Activated naive CD4-positive, alpha-beta T cell treated with anti-CD3 and anti-CD28 coated beads, Interleukin-2, amount 50 U/mL, for 72 hours (primary cell): ENCODE data around the gene CCDC85C. TPM values are rescaled to one million over a fixed set of nuclear protein-coding genes. Genes with fewer than 3 reads are reported as not detected.

Experiments used
- ATAC-seq, 2 donors: fragments of 150-1000 bp; cut with Tn5 transposase; 2 replicates each; pipeline ENCODE4 v1.10.0; 2021; ENCODE audit warnings: mild to moderate bottlenecking in 2 of 2, moderate library complexity in 2 of 2
- DNase-seq, 2 donors: peaks; one replicate each; pipeline ENCODE4 v3.0.0; 2021 to 2022; ENCODE audit warnings: low spot score in 2 of 2
- H3K27ac Mint-ChIP-seq, 2 donors: one replicate each; pipeline ENCODE4 v1.8.0; 2022; ENCODE audit warnings: mild to moderate bottlenecking in 2 of 2, mixed read lengths in 2 of 2
- H3K36me3 Mint-ChIP-seq, 2 donors: one replicate each; pipeline ENCODE4 v1.8.0; 2022; ENCODE audit warnings: mixed read lengths in 2 of 2
- H3K9me3 Mint-ChIP-seq, 2 donors: one replicate each; pipeline ENCODE4 v1.8.0; 2022; ENCODE audit warnings: mixed read lengths in 2 of 2
- total RNA-seq, 2 donors: library from RNA; stranded (reverse); gene quantifications; one replicate each; pipeline ENCODE4 v1.2.3, GENCODE V29; 2022

The CCDC85C gene
- total RNA-seq, 2 donors from 2014 or later, result 5.1 to 8.4 TPM

DNA sequence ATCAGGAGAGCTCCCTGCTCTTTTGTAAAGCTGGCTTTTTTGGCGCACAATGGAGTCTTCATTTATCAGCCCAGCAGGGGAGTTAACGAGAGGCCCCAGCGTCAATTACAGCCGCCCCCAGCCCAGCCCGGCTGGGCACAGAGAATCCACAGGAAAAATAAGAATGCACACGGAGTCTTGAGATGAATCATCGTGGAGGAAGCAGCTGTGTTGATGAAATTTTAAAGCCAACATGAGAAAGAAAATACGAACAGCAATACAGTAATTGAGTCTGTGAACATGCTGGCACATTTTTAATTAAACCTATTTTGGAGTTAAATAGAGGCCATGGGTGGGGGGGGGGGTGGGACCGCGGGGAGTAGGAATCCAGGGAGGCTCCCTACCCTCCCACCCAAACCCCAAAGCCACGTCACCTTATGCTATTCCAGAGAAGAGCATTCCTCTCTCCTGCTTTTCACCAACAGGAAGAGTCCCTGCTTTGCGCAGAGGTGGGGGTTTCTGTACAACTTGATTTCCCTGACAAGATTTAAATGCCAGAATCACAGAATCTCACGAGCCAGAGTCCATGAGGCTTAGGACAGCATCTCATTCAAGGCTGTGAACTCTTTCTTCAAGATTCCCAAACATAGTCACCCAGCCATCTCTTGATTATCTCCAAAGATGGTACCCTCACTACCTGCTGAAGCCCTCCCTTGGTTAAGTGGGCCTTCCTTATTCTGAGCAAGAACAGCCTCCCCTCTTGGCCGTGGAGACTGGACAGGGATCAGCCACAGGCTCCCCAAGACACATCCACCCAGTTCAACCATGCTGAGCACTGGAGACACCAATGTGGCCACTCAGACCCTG, 72.5 kb downstream of the CCDC85C start:
- no peak overlapping the region for H3K27ac Mint-ChIP-seq
- H3K9me3 Mint-ChIP-seq, result no peaks in the 10 kb centered on the region
- DNase-seq (no peak), ATAC-seq (no peak)
- no peaks in the 10 kb centered on the region for H3K36me3 Mint-ChIP-seq

DNA sequence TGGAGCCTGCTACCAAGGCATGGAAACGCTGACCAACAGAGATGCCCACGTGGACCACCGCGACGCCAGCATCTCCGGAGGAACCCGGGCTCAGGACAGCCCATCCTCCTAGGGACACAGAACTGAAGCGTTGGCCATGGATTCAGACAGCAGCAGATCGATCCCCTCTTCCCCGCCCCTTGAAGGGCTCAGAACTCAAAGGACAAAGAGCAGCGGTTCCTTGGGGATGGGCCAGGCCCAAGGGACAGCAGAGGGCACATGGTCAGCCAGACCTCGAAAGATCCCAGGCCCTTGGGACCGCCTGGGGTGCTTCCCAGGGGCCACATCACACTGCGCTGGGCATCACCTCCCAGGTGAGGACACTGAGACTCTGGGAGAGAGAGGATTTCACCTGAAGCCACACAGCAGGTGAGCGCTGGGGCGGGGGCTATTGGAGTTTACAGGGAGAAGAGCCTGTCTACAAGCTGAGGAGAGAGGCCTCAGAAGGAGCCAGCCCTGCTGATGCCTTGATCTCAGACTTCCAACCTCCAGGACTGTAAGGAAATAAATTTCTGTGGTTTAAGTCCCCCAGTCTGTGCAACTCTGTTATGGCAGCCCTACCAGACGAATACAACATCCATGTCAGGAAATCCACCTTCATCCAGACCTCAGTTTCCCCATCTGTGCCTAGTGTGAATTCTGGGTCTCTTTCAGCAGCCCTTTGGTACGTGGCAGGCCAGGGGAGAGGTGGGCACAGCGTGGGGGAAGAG, 73.4 kb downstream of the CCDC85C start:
- Mint-ChIP-seq H3K36me3 (no peaks in the 10 kb centered on the region), H3K27ac (no peak overlapping the region), H3K9me3 (no peaks in the 10 kb centered on the region)
- DNase-seq (no peak), ATAC-seq (no peak)

DNA sequence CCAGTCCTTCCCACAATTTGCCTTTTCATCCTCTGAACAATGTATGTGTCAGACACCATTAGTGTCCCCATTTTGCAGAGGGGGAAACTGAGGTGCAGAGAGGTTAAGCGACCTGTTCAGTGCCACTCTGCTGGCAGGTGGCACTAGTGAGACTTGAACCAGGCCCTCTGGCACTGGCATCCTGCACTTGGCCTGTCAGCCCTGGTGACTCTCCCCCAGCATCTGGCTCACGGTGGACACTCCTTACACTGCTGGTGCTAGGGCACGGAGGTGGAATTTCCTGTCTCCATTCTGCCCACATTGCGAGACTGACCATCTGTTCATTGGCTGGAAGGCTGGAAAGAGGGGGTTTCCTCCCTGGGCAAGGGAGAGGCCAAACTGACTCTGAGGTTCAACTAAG, 74.1 kb downstream of the CCDC85C start:
- Mint-ChIP-seq H3K9me3 (no peaks in the 10 kb centered on the region), H3K27ac (no peak overlapping the region), H3K36me3 (no peaks in the 10 kb centered on the region)
- ATAC-seq, result no peak
- no peak for DNase-seq

DNA sequence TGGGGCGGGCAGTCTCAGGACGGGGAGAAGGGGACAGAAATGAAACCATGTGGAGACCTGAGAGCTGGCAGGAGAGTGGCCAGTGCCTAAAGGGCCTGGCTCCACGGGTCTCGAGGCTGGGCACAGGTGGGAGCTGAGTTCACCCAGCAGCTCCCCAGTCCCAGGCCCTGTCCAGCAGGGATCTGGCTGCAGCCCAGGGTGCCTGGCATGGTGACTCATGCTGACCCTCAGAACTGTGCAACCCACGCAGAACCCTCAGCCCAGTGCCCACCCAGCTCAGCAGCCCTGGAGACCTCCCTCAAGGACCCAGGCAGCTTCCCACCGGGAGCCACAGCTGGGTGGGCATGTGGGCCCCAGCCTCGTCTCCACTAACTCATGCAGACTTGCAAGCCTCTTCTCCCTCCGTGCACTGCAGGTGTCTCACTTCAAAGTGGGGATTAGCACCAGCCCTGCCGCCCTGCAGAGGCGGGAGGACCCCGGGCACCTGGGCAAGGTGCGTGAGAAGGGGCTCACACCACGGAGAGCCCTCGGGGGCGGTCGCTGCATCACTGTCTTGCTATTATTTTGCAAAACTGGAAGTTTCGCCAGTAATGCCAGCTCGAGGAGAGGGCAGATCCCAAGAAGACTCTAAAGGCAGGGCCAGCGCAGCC, 76.5 kb downstream of the CCDC85C start:
- DNase-seq, result no peak
- Mint-ChIP-seq H3K27ac (no peak overlapping the region), H3K36me3 (no peaks in the 10 kb centered on the region), H3K9me3 (no peaks in the 10 kb centered on the region)
- ATAC-seq, result no peak

DNA sequence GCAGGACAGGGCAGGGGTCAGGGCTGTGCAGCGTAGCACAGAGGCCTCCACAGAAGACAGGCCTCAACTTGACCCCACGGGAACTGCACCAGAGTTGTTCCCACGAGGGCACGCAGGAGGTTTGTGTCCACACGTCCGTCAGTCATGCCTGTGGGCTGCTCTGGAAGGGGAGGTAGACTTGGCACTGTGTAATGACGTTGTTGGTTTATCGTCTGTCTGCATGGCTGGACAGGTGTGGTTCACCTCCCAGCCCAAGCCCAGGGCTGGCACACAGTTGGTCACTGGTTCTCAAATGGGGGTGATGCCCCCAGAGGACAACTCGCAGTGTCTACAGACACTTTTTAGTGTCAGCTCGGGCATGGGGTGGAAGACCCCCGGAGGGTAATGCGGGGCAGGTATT, 77.0 kb downstream of the CCDC85C start:
- ATAC-seq, result no peak
- Mint-ChIP-seq H3K9me3 (no peaks in the 10 kb centered on the region), H3K27ac (no peak overlapping the region), H3K36me3 (no peaks in the 10 kb centered on the region)
- DNase-seq, result no peak

DNA sequence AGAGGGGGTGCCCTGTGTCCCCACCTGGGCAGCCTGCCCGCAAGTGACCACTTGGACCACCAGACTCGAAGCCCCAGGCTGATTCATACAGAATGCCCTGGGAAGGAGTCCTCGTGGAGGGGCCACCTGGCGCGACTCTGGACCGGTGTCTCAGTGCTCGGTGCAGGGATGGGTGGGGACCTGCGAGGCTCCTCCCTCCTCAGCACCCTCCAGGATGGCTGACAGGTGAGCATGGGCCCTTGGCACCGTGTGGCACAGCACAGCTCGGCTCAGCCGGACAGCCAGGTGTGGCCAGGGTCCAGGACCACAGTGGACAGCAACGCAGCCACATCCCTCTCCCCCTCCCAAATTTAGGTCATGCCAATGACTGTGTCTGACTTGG, 78.3 kb downstream of the CCDC85C start:
- Mint-ChIP-seq H3K27ac (peak overlapping the region in 1 of 2 donors; percentile 79), H3K9me3 (no peaks in the 10 kb centered on the region), H3K36me3 (no peaks in the 10 kb centered on the region)
- ATAC-seq (peak in 1 of 2 donors; percentile 12), DNase-seq (no peak)

DNA sequence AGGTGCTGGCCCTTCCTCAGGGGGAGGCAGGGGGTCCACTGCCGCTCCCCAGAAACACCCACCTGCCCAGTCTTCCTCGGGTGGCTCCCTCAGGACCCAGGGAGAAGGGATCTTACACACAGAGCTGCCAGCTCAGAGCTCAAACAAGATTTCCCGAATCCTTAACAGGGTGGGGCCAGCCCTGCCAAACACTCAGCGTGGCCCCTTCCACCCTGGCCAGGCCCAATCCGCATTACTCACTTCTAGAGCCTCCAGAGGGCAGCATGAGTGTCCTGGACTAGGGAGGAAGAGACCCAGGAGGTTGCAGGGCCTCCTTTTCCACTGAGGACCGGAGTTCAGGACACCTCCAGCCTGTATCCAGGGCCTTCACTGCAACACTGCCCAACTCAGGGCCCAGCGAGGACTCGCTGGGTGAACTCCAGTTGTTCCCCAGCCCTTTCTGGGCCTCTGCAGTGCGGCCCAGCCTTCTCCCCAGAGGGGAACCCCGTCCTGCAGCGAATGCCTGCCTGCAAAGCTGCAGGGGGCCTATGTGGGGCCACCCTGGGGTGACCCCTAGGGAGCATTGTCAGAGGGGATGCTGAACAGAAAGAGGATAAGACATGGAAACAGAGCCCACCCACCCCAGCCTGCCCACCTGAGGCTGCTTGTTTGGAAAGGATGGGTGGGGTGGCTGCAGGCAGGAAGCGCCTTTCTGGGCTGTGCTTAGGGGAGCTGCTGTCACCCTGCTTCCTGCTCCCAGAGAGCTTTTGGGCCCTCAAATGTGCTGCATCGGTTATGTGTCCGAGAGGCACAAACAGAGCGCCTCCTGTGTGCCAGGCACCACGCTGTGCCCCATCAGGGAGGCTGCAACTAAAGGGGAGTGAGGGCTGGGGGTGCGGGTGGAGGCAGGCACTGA, 79.0 kb downstream of the CCDC85C start:
- peak; percentile 27 to 52 for ATAC-seq
- no peak for DNase-seq
- Mint-ChIP-seq H3K36me3 (no peaks in the 10 kb centered on the region), H3K9me3 (no peaks in the 10 kb centered on the region), H3K27ac (peak overlapping the region; percentile 55 to 79)

DNA sequence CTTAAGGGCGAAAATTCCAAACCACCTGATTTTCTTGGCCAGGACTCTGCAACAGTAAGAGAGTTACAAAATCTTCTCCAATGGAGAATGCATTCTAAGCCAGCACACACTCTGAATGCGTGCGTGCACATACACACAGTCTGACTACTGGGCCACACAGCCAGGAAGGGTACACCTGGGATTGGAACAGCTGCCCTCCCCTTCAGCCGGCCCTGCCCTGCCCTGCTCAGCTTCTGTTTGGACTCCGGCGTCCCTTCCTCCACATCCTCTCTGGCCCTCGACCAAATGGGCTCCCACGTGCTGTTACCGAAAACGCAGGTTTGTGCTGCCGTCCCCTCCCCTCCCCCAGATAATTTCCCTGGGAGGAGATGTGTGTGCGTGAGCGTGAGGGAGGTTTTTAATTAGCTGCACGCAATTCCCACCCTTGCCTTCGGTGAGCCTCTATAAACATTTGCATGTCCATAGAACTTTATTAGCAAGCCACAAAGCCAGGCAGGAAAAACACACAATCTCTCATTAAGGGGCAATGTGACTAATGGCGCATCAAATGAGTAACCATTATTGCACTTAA, 79.8 kb downstream of the CCDC85C start:
- ATAC-seq (no peak), DNase-seq (no peak)
- H3K27ac Mint-ChIP-seq, result no peak overlapping the region

DNA sequence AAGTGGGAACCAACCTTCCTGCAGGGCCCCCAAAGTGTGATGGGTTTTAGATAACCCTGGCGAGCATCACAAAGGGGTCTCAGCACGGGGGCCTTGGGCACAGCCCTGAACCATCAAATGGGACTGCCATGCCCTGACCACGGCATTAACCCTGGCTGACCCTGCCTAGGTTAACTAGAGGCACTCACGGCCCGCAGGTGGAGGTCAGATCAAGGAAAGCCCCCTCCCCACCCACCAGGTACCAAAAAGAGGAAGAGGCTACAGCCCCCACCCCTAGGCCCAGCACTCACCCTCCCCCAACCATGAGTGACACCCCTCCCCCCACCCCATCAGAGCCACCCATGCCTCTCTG, 80.3 kb downstream of the CCDC85C start:
- DNase-seq (no peak), ATAC-seq (no peak)
- H3K36me3 Mint-ChIP-seq, result no peaks in the 10 kb centered on the region
- H3K27ac Mint-ChIP-seq, result no peak overlapping the region
- no peaks in the 10 kb centered on the region for H3K9me3 Mint-ChIP-seq

More for the DNA sequence above, 79.8 kb downstream of the CCDC85C start:
- Mint-ChIP-seq H3K9me3 (no peaks in the 10 kb centered on the region), H3K36me3 (no peaks in the 10 kb centered on the region)

DNA sequence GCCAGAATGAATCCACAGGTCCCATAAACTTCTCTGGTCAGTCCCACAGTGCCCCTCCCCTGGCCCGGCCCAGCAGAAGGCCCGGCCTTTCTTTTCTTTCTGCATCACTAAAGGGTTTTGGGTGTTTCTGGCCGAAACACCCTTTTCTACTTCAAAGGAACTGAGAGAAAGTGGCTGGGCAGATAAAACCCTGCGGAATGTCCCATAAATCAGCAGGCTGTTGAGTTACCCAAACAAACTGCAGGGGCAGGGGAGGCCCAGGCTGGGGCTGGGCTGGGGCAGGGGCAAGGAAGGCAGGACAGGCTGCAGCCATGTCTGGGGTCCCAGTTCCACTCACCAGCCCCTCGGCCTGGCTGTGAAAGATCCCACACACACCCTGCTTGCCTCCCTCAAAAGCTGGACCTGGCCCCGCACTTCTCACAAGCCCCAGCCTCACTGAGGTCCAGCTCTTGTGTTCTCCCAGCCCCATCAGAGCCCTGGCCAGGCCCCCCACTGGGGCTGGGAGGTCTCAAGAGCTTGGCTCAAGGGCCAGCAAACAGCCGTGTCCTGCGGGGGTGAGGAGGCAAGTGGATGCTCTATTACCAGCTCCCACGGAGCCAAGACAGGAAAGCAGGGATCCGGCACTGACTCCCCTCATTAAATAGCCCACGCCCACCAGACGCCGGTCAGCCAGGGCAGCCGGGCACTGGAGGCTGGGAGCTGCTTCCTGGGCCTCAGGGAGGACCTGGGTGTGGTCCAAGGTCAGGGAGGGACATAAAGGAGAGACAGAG, 80.9 kb downstream of the CCDC85C start:
- Mint-ChIP-seq H3K36me3 (no peaks in the 10 kb centered on the region), H3K9me3 (no peaks in the 10 kb centered on the region), H3K27ac (peak overlapping the region in 1 of 2 donors; percentile 14)
- DNase-seq (no peak), ATAC-seq (no peak)

DNA sequence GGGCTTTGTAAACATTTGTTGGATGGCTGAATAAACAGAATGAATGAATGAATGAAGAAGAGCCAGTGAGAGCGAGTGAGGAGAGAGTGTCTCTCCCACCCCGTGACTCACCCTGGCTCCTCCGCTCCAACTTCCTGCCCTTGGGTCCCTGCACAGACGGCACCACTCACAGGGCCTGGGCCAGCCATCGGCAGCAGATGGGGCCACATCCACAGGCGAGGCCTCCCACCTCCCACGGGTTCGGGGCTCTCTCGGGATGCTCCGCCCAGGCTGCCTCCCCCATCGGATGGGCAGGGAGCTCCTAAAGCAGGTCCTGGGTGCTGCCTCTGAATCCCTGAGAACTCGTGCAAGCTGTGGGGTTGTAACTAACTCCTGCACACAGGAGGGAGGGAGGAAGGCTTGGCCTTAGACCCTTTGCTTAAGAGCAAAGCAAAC, 81.5 kb downstream of the CCDC85C start:
- DNase-seq, result no peak
- H3K36me3 Mint-ChIP-seq, result no peaks in the 10 kb centered on the region
- no peak for ATAC-seq
- no peaks in the 10 kb centered on the region for H3K9me3 Mint-ChIP-seq
- H3K27ac Mint-ChIP-seq, result no peak overlapping the region

DNA sequence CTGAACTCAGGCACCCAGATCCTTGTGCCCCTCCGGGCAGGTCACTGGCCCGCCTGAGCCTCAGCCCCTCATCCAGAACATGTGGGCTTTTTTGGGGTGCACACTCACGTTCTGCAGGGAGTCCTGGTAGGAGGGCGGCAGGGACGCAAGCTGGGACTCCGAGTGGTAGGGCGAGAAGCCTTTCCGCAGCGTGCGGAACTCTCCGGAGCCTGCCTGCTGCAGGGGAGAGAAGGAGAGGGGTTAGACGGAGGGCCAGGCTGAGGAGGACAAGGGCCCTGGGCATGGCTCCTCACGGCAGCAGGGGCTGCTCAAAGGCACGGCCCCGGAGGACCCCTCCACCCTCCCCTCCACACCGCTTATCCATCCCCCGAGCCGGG, 82.0 kb downstream of the CCDC85C start:
- Mint-ChIP-seq H3K36me3 (no peaks in the 10 kb centered on the region), H3K9me3 (no peaks in the 10 kb centered on the region), H3K27ac (no peak overlapping the region)
- ATAC-seq, result no peak
- DNase-seq, result no peak

DNA sequence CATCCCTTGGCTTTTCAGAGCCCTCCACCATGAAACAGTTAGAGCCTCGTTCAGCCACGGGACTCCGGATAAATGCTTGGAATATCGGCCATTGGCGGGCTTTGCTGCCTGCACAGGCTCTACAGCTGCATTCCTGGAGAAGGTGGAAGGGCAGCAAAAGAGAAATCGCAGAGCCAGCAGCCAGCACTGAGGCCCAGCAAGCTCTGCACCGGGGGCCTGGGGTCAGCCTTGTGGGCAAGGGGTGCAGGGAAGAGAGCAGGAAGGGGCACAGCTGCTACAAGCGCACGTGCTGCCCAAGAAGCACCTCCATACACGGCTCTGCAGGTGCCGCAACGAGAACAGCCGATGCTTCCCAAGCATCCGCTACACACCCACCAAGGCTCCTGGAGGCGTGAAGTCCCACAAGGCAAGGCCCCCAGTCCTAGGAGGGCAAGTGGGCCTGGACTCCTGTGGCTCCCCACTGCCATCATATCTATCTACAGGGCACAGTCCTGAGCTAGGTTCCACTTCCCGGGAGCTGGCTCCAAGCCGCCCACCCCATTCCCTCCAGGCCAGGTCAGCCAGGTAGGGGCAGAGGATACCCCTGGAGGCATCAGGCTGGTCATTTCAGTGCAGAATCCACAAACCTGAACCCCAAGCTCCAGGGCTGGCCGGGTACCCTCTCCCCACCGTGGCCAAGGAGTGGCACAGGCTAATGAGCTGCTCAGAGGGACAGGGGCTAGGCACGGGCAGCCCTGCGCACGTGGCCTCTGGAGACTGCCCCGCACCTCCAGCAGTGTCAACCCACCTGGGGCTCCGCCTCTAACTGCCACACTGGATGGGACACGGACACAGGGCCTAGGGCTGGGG, 82.6 kb downstream of the CCDC85C start:
- DNase-seq, result no peak
- H3K27ac Mint-ChIP-seq, result no peak overlapping the region
- no peaks in the 10 kb centered on the region for H3K9me3 Mint-ChIP-seq
- no peak for ATAC-seq
- H3K36me3 Mint-ChIP-seq, result no peaks in the 10 kb centered on the region

DNA sequence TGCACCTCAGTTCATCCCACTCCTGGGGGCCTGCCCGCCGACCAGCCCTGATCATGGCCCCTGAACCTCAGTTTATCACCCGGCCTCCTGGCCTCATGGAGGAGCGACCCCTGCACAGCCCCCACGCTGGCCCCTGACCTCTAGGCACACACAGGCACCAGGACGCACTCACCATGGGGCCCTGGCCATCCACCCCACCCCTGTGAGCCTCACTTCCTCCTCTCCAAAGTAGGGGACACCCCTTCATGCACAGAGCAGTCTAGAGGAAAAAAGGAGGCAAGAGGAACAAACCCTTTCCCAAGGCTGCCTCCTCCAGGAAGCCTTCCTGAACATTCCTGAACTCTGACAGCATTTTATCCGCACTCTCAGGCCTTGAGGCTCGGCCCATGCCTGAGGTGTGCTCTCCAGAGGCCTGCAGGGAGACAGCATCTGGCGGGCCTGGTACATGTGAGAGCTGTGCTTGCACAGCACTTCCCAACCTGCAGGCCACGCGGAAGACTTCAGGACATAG, 83.4 kb downstream of the CCDC85C start:
- H3K36me3 Mint-ChIP-seq, result no peaks in the 10 kb centered on the region
- no peak for ATAC-seq
- H3K27ac Mint-ChIP-seq, result peak overlapping the region in 1 of 2 donors; percentile 25

More for the DNA sequence above, 83.4 kb downstream of the CCDC85C start:
- H3K9me3 Mint-ChIP-seq, result no peaks in the 10 kb centered on the region
- no peak for DNase-seq
